Neural cell (in vitro differentiated cells): Measurements from ENCODE around the gene PPM1D.

Source experiments
- CTCF ChIP-seq: fragments of 450-650 bp; IDR thresholded peaks from 2 replicates; pipeline ENCODE4 v1.5.1; 2014; ENCODE audit warnings: antibody characterized with exemption, mild to moderate bottlenecking, moderate library complexity; ENCODE audit not compliant: poor library complexity, severe bottlenecking
- EP300 ChIP-seq: fragments of 450-650 bp; conservative IDR thresholded peaks from 2 replicates; pipeline ENCODE4 v1.6.1; 2014; ENCODE audit warnings: antibody characterized with exemption, mild to moderate bottlenecking, moderate library complexity; ENCODE audit not compliant: poor library complexity, severe bottlenecking
- EZH2 ChIP-seq: fragments of 200-600, 300-800 bp; shearing (Covaris generic), sonication (generic); IDR thresholded peaks from 2 replicates; pipeline ENCODE4 v1.6.1; 2014; ENCODE audit warnings: antibody characterized with exemption, low read length, borderline replicate concordance, mild to moderate bottlenecking; ENCODE audit not compliant: insufficient read depth, poor library complexity, severe bottlenecking
- POLR2AphosphoS5 ChIP-seq: IDR thresholded peaks from 2 replicates; pipeline ENCODE4 v1.6.1; 2012
- RAD21 ChIP-seq: fragments of 450-650 bp; conservative IDR thresholded peaks from 2 replicates; pipeline ENCODE4 v1.6.1; 2014; ENCODE audit warnings: antibody characterized with exemption, mild to moderate bottlenecking, moderate library complexity
- REST ChIP-seq: IDR thresholded peaks from 2 replicates; pipeline ENCODE4 v1.6.1; 2012; ENCODE audit warnings: borderline replicate concordance
- SMC3 ChIP-seq: fragments of 450-650 bp; conservative IDR thresholded peaks from 2 replicates; pipeline ENCODE4 v1.6.1; 2014; ENCODE audit warnings: antibody characterized with exemption, mild to moderate bottlenecking, moderate library complexity; ENCODE audit not compliant: poor library complexity

- TF ChIP-seq CTCF (no peak), SMC3 (no peak), EZH2 (no peak), EP300 (no peak), RAD21 (no peak), POLR2AphosphoS5 (no peak), REST (no peak)
These were observed 76.8 kb downstream of the PPM1D start for GRCh38 chr17:60676758-60677307.
